GM23338 (cell line): ENCODE results near the gene KAT6B. TPM values are rescaled to one million over a fixed set of nuclear protein-coding genes. Genes with fewer than 3 reads are reported as not detected.

Experiments used
- ATAC-seq: fragments of 200-7000 bp; cut with Tn5 transposase; 3 replicates; pipeline ENCODE4 v1.9.1; 2020
- DNase-seq: peaks from one replicate; pipeline ENCODE4 v3.0.0-alpha.2; 2015; ENCODE audit warnings: low spot score
- H2AFZ ChIP-seq: fragments of 200-600 bp; sonication (generic); 2 replicates; pipeline ENCODE4 v1.8.0; 2016; ENCODE audit warnings: antibody characterized with exemption, mild to moderate bottlenecking, moderate library complexity
- H3F3A ChIP-seq: fragments of 200-600 bp; sonication (generic); replicated peaks from 2 replicates; pipeline ENCODE4 v1.8.0; 2017; ENCODE audit warnings: antibody characterized with exemption, mixed run types, low read depth
- H3K27ac ChIP-seq: fragments of 200-600 bp; sonication (generic); 2 replicates; pipeline ENCODE4 v1.6.1; 2016; ENCODE audit warnings: low read depth
- H3K27me3 ChIP-seq: fragments of 200-600 bp; sonication (generic); 2 replicates; pipeline ENCODE4 v1.8.0; 2016; ENCODE audit warnings: mild to moderate bottlenecking, mixed run types, moderate library complexity; ENCODE audit not compliant: insufficient read depth
- H3K36me3 ChIP-seq: fragments of 200-600 bp; sonication (generic); 2 replicates; pipeline ENCODE4 v1.8.0; 2016; ENCODE audit warnings: mild to moderate bottlenecking; ENCODE audit not compliant: insufficient read depth
- H3K4me1 ChIP-seq: fragments of 200-600 bp; sonication (generic); 2 replicates; pipeline ENCODE4 v1.8.0; 2016; ENCODE audit warnings: mild to moderate bottlenecking, moderate library complexity; ENCODE audit not compliant: insufficient read depth
- H3K4me2 ChIP-seq: fragments of 200-600 bp; sonication (generic); 2 replicates; pipeline ENCODE4 v1.7.1; 2017; ENCODE audit warnings: mixed run types
- H3K4me3 ChIP-seq: fragments of 200-600 bp; sonication (generic); 2 replicates; pipeline ENCODE4 v1.6.1; 2016; ENCODE audit warnings: mixed run types
- H3K79me2 ChIP-seq: fragments of 200-600 bp; sonication (generic); replicated peaks from 2 replicates; pipeline ENCODE4 v1.8.0; 2017; ENCODE audit warnings: mild to moderate bottlenecking; ENCODE audit not compliant: insufficient read depth
- H3K9me2 ChIP-seq: fragments of 200-600 bp; sonication (generic); 2 replicates; pipeline ENCODE4 v1.8.0; 2017; ENCODE audit not compliant: insufficient read depth
- H4K20me1 ChIP-seq: fragments of 200-600 bp; sonication (generic); replicated peaks from 2 replicates; pipeline ENCODE4 v1.8.0; 2017; ENCODE audit warnings: mild to moderate bottlenecking; ENCODE audit not compliant: insufficient read depth
- H3K27ac Mint-ChIP-seq: 2 replicates; pipeline ENCODE4 v1.8.0; 2020; ENCODE audit warnings: inconsistent platforms, mild to moderate bottlenecking, moderate library complexity, mixed read lengths
- H3K27me3 Mint-ChIP-seq: 3 replicates; pipeline ENCODE4 v1.8.0; 2022; ENCODE audit warnings: low read depth, mild to moderate bottlenecking, moderate library complexity, mixed read lengths, inconsistent platforms; ENCODE audit not compliant: insufficient read depth, poor library complexity
- H3K36me3 Mint-ChIP-seq: 3 replicates; pipeline ENCODE4 v1.8.0; 2021; ENCODE audit warnings: low read depth, mild to moderate bottlenecking, inconsistent platforms, moderate library complexity, mixed read lengths
- H3K4me1 Mint-ChIP-seq: 3 replicates; pipeline ENCODE4 v1.8.0; 2020; ENCODE audit warnings: mild to moderate bottlenecking, inconsistent platforms, mixed read lengths
- H3K4me3 Mint-ChIP-seq: 3 replicates; pipeline ENCODE4 v1.8.0; 2021; ENCODE audit warnings: moderate library complexity, mild to moderate bottlenecking, inconsistent platforms, mixed read lengths
- H3K9me3 Mint-ChIP-seq: 3 replicates; pipeline ENCODE4 v1.8.0; 2020; ENCODE audit warnings: moderate library complexity, mild to moderate bottlenecking, inconsistent platforms, mixed read lengths
- CREB1 ChIP-seq: fragments of 250-450 bp; sonication (Bioruptor Pico); IDR thresholded peaks from 2 replicates; pipeline ENCODE4 v1.5.0; 2020; ENCODE audit warnings: low read depth, mild to moderate bottlenecking, moderate library complexity
- EZH2 ChIP-seq: fragments of 200-600 bp; sonication (generic); IDR thresholded peaks from one replicate; pipeline ENCODE4 v1.8.0; 2017; ENCODE audit warnings: antibody characterized with exemption, mild to moderate bottlenecking, low read depth; ENCODE audit not compliant: unreplicated experiment
- EZH2phosphoT487 ChIP-seq: fragments of 200-600 bp; sonication (generic); IDR thresholded peaks from one replicate; pipeline ENCODE4 v1.8.1; 2018; ENCODE audit warnings: antibody characterized with exemption; ENCODE audit not compliant: unreplicated experiment
- NANOG ChIP-seq: IDR thresholded peaks from 2 replicates; pipeline ENCODE4 v1.6.1; 2016; ENCODE audit warnings: antibody characterized with exemption, borderline replicate concordance
- POLR2AphosphoS5 ChIP-seq: IDR thresholded peaks from 2 replicates; pipeline ENCODE4 v1.6.1; 2016; ENCODE audit warnings: antibody characterized with exemption, low read depth
- STAT1 ChIP-seq: IDR thresholded peaks from one replicate; pipeline ENCODE4 v1.6.1; 2016; ENCODE audit warnings: antibody characterized with exemption; ENCODE audit not compliant: unreplicated experiment
- ZNF331 ChIP-seq: fragments of 250-450 bp; sonication (Bioruptor Pico); IDR thresholded peaks from 2 replicates; pipeline ENCODE4 v1.5.0; 2020; ENCODE audit warnings: low read depth, mild to moderate bottlenecking, moderate library complexity
- polyA plus RNA-seq: library from polyadenylated mRNA; unstranded; fragments of >200 nt; fragmentation: Nextera tagmentation; extraction: Ambion mirVana; gene quantifications from 2 replicates; pipeline ENCODE4 v1.2.1, GENCODE V29; 2016
- total RNA-seq: library from RNA; depleted of rRNA; stranded (reverse); fragments of >200 nt; shearing (Covaris generic); gene quantifications from 2 replicates; pipeline ENCODE4 v1.2.3, GENCODE V29; 2014
- TF ChIP-seq, protein P1 (sequence below): fragments of 250-450 bp; sonication (Bioruptor Pico); IDR thresholded peaks from 2 replicates; pipeline ENCODE4 v1.5.0; 2020; ENCODE audit warnings: mild to moderate bottlenecking, moderate library complexity
- TF ChIP-seq, protein P2 (sequence below), 2 experiments: fragments of 200-600 bp in 1 of 2; sonication (generic) in 1 of 2; conservative IDR thresholded peaks; 2 replicates each; pipeline versions ENCODE4 v1.5.1 to v1.6.1; 2016 to 2017; ENCODE audit warnings: antibody characterized with exemption in 2 of 2, low read depth in 2 of 2, mild to moderate bottlenecking in 2 of 2, moderate library complexity in 1 of 2

Gene KAT6B
- total and polyA plus RNA-seq, 2 experiments from 2014 or later = 21.3 to 31.4 TPM

- TF ChIP-seq, protein P1, sequence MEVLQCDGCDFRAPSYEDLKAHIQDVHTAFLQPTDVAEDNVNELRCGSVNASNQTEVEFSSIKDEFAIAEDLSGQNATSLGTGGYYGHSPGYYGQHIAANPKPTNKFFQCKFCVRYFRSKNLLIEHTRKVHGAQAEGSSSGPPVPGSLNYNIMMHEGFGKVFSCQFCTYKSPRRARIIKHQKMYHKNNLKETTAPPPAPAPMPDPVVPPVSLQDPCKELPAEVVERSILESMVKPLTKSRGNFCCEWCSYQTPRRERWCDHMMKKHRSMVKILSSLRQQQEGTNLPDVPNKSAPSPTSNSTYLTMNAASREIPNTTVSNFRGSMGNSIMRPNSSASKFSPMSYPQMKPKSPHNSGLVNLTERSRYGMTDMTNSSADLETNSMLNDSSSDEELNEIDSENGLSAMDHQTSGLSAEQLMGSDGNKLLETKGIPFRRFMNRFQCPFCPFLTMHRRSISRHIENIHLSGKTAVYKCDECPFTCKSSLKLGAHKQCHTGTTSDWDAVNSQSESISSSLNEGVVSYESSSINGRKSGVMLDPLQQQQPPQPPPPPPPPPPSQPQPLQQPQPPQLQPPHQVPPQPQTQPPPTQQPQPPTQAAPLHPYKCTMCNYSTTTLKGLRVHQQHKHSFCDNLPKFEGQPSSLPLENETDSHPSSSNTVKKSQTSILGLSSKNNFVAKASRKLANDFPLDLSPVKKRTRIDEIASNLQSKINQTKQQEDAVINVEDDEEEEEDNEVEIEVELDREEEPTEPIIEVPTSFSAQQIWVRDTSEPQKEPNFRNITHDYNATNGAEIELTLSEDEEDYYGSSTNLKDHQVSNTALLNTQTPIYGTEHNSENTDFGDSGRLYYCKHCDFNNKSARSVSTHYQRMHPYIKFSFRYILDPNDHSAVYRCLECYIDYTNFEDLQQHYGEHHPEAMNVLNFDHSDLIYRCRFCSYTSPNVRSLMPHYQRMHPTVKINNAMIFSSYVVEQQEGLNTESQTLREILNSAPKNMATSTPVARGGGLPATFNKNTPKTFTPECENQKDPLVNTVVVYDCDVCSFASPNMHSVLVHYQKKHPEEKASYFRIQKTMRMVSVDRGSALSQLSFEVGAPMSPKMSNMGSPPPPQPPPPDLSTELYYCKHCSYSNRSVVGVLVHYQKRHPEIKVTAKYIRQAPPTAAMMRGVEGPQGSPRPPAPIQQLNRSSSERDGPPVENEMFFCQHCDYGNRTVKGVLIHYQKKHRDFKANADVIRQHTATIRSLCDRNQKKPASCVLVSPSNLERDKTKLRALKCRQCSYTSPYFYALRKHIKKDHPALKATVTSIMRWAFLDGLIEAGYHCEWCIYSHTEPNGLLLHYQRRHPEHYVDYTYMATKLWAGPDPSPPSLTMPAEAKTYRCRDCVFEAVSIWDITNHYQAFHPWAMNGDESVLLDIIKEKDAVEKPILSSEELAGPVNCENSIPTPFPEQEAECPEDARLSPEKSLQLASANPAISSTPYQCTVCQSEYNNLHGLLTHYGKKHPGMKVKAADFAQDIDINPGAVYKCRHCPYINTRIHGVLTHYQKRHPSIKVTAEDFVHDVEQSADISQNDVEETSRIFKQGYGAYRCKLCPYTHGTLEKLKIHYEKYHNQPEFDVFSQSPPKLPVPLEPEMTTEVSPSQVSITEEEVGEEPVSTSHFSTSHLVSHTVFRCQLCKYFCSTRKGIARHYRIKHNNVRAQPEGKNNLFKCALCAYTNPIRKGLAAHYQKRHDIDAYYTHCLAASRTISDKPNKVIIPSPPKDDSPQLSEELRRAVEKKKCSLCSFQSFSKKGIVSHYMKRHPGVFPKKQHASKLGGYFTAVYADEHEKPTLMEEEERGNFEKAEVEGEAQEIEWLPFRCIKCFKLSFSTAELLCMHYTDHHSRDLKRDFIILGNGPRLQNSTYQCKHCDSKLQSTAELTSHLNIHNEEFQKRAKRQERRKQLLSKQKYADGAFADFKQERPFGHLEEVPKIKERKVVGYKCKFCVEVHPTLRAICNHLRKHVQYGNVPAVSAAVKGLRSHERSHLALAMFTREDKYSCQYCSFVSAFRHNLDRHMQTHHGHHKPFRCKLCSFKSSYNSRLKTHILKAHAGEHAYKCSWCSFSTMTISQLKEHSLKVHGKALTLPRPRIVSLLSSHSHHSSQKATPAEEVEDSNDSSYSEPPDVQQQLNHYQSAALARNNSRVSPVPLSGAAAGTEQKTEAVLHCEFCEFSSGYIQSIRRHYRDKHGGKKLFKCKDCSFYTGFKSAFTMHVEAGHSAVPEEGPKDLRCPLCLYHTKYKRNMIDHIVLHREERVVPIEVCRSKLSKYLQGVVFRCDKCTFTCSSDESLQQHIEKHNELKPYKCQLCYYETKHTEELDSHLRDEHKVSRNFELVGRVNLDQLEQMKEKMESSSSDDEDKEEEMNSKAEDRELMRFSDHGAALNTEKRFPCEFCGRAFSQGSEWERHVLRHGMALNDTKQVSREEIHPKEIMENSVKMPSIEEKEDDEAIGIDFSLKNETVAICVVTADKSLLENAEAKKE = no peak
- TF ChIP-seq EZH2 = no peak
- no peak for TF ChIP-seq EZH2phosphoT487
Observed at GRCh38 chr10:74875068-74875467, 48.7 kb downstream of the KAT6B start (continued).

DNA sequence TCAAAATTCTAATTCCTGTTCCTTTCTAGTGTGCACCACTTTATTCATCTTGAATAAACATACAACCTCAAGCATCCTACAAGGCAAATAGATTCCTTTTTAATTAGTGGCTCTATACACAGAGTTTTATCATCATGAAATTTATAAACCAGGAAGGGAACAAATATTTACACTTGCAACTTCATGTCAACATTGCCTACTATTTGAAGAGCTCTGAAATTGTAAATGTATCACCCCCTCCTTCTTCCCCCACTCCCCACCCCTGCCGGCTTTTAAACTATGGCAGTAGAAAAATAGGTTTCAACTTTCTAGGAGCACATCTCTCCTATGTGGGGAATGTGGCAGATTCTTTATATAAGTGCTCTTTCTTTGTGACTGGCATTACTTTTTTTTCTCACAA is 49.6 kb downstream of the KAT6B start:
- peak; percentile 53; the same call in 2 of the 3 replicates for ATAC-seq
- peaks cover 14% of the 10 kb centered on the region for H3K4me1 Mint-ChIP-seq
- Histone ChIP-seq H3K9me2 (no peaks in the 10 kb centered on the region), H3K4me3 (no peak overlapping the region), H3K36me3 (no peaks in the 10 kb centered on the region), H4K20me1 (peaks cover 7% of the 10 kb centered on the region; the same call in 1 of the 2 replicates), H3K27ac (no peak overlapping the region), H3K4me1 (peaks cover 6% of the 10 kb centered on the region), H2AFZ (no peak overlapping the region), H3F3A (no peaks in the 10 kb centered on the region), H3K27me3 (no peaks in the 10 kb centered on the region), H3K79me2 (peaks cover 88% of the 10 kb centered on the region), H3K4me2 (no peak overlapping the region)
- DNase-seq = no peak
- H3K27ac Mint-ChIP-seq = peak overlapping the region; percentile 88
- no peak overlapping the region for H3K4me3 Mint-ChIP-seq
- no peaks in the 10 kb centered on the region for H3K36me3 Mint-ChIP-seq
- H3K9me3 Mint-ChIP-seq = no peaks in the 10 kb centered on the region
- H3K27me3 Mint-ChIP-seq = no peaks in the 10 kb centered on the region
- TF ChIP-seq CREB1 (CRISPR knock-in tag) = no peak
- no peak for TF ChIP-seq POLR2AphosphoS5
- TF ChIP-seq, protein P2, sequence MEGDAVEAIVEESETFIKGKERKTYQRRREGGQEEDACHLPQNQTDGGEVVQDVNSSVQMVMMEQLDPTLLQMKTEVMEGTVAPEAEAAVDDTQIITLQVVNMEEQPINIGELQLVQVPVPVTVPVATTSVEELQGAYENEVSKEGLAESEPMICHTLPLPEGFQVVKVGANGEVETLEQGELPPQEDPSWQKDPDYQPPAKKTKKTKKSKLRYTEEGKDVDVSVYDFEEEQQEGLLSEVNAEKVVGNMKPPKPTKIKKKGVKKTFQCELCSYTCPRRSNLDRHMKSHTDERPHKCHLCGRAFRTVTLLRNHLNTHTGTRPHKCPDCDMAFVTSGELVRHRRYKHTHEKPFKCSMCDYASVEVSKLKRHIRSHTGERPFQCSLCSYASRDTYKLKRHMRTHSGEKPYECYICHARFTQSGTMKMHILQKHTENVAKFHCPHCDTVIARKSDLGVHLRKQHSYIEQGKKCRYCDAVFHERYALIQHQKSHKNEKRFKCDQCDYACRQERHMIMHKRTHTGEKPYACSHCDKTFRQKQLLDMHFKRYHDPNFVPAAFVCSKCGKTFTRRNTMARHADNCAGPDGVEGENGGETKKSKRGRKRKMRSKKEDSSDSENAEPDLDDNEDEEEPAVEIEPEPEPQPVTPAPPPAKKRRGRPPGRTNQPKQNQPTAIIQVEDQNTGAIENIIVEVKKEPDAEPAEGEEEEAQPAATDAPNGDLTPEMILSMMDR (conservative IDR thresholded peaks at IDR 0.05; ENCODE audit: low read depth in 2 of 2) = no peak
- no peak for TF ChIP-seq NANOG
- no peak for TF ChIP-seq ZNF331 (CRISPR knock-in tag)
- TF ChIP-seq, protein P1 = no peak
- TF ChIP-seq STAT1 = no peak
- TF ChIP-seq EZH2 = no peak
